NT2/D1 (cell line): ENCODE measurements around the gene CRELD2.

ENCODE experiments used
- SUZ12 ChIP-seq: IDR thresholded peaks from 2 replicates; pipeline ENCODE4 v1.6.1; 2011; ENCODE audit not compliant: insufficient read length, insufficient read depth; ENCODE audit errors: extremely low read depth
- YY1 ChIP-seq: IDR thresholded peaks from 2 replicates; pipeline ENCODE4 v1.6.1; 2011; ENCODE audit not compliant: insufficient read length, insufficient read depth
- ZNF274 ChIP-seq: IDR thresholded peaks from 2 replicates; pipeline ENCODE4 v1.6.1; 2011; ENCODE audit warnings: mild to moderate bottlenecking, low read depth, low read length

DNA sequence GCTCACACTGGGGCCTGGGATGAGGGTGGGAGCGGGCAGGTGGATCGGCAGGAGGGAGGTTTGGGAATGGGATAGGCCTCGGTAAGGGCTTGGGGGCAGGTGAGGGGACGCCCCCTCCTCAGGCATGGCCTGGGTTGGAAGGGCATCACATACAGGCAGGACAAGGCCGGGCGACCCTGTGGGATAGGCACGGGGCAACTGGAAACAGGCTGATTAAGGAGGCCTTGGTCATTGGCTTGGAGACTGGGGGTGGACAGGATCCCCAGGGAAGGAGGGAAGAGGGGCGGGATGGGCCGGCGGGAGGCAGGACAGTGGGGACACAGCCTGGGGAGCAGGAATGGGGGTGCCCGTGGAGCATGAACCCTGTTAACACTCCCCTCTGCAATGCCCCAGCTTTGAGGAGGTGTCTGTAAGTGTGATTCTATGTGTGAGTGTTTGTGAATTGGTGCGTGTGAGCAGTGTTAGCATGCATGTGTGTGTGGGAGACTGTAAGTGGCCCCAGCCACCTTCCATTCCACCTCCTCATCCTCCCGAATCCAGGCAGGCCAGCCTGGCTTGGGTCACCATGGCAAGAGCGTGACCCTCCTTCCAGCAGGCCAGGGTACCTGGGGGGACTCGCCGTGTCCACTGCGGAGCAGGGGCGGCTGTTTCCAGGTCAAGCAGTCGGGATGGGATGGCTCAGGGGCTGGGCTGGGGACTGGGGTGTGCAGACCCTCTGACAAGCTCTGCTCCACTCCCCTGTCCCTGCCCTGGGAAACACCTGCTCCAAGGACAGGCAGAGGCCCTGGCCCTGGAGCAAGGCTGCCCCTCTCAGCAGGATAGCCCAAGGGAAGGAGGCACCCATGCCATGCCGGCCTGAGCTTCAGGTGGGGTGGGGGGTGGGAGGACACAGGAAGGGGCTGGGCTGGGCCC lies 38.7 kb downstream of the CRELD2 start:
- no peak for TF ChIP-seq YY1
- no peak for TF ChIP-seq ZNF274
- no peak for TF ChIP-seq SUZ12
